NT2/D1 (cell line): Measurements from ENCODE around the gene GPR35.

Source experiments
- DNase-seq: peaks from one replicate; pipeline ENCODE4 v3.0.0-alpha.2; 2011; ENCODE audit warnings: low read depth, low spot score
- H3K27me3 ChIP-seq: 2 replicates; pipeline ENCODE4 v1.6.0; 2011; ENCODE audit warnings: mild to moderate bottlenecking; ENCODE audit not compliant: insufficient read length, insufficient read depth
- H3K36me3 ChIP-seq: 2 replicates; pipeline ENCODE4 v1.6.1; 2011; ENCODE audit warnings: mild to moderate bottlenecking, low read length, mixed read lengths; ENCODE audit not compliant: insufficient read depth, insufficient read length
- H3K4me1 ChIP-seq: 2 replicates; pipeline ENCODE4 v1.5.1; 2011; ENCODE audit not compliant: insufficient read depth, insufficient read length
- H3K4me3 ChIP-seq: 2 replicates; pipeline ENCODE4 v1.5.1; 2011; ENCODE audit warnings: low read depth; ENCODE audit not compliant: insufficient read length
- H3K9ac ChIP-seq: 2 replicates; pipeline ENCODE4 v1.6.0; 2011; ENCODE audit warnings: low read depth; ENCODE audit not compliant: insufficient read length
- H3K9me3 ChIP-seq: 2 replicates; pipeline ENCODE4 v1.5.1; 2011; ENCODE audit warnings: mild to moderate bottlenecking, low read length; ENCODE audit not compliant: insufficient read depth
- SUZ12 ChIP-seq: IDR thresholded peaks from 2 replicates; pipeline ENCODE4 v1.6.1; 2011; ENCODE audit not compliant: insufficient read length, insufficient read depth; ENCODE audit errors: extremely low read depth
- YY1 ChIP-seq: IDR thresholded peaks from 2 replicates; pipeline ENCODE4 v1.6.1; 2011; ENCODE audit not compliant: insufficient read length, insufficient read depth
- ZNF274 ChIP-seq: IDR thresholded peaks from 2 replicates; pipeline ENCODE4 v1.6.1; 2011; ENCODE audit warnings: mild to moderate bottlenecking, low read depth, low read length

Gene GPR35

DNA sequence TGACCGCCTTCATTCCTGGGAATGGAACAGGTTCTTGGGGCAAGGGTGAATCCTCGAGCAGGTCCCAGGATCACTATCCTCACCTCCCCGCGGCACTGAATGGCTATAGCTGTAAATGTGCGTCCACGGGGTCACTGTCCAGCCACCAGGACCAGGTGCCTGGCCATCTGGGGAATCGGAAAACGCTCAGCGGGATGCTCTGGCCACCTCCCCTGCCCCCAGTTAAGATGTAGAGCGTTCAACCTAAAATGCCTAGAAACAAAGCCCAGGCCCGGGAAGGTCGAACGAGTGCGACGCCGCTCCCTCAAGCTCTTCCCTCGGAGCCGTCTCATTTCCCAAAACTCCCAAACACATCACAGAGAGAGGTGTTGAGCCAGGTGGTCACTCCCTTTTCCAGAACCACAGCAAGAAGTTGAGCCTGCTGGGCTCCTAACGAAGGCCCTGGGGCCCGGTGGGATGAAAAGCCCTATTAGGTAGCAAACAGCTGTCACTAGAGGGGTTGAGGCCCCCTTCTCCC lies 39.5 kb upstream of the GPR35 start:
- peaks cover 3% of the 10 kb centered on the region for H3K27me3 ChIP-seq
- no peak for DNase-seq
- H3K9ac ChIP-seq = peak overlapping the region; percentile 97
- TF ChIP-seq YY1 = no peak
- TF ChIP-seq SUZ12 = no peak
- peak overlapping the region; percentile 90 for H3K4me3 ChIP-seq
- peaks cover 35% of the 10 kb centered on the region for H3K36me3 ChIP-seq
- peaks cover 21% of the 10 kb centered on the region for H3K4me1 ChIP-seq
- H3K9me3 ChIP-seq = no peaks in the 10 kb centered on the region

DNA sequence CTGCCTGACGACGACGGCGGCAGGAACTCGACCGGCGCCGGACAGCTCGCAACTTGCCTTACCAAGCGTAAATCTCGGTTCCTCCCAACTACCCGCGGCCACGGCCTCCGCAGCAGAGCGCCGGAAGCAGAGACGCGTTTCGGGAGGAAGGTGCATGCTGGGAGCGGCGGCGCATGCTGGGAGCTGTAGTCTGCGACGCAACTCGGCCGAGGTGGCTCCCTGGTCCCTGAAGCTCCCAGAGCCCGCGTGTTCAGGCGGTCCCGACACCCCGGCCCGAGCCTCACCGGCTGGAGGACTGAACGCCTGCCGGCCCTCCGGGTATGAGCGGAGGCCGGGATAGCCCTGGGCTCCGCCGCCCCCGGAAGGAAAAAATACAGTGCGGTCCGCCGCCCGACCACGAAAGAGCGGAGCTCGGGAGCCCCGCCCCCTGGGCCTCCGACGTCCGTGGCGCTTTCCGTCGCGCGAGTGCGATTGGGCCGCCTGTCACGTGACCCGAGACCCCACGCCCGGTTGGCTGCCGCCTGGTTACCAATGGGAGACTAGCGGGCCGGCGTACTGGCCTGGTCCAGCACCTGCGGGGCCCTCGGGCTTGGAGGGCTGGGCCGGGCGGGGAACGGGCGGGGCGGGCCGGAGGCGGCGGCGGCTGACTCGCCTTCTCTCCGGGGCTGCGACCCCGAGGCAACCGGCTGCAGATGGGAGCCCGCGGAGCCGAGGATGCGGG lies 38.9 kb upstream of the GPR35 start, which contains the start of gene CAPN10:
Gene CAPN10 (plus strand): TSS at position 537 of the 721 bp plus-strand sequence. CDS start 178 bp downstream, at position 715.
- Histone ChIP-seq H3K4me3 (peak within 1 kb of the TSS; percentile 90), H3K4me1 (peaks cover 21% of the 10 kb centered on the region), H3K9me3 (no peaks in the 10 kb centered on the region), H3K36me3 (peaks cover 41% of the 10 kb centered on the region), H3K27me3 (peaks cover 3% of the 10 kb centered on the region), H3K9ac (peak within 1 kb of the TSS; percentile 97)
- DNase-seq = peak; percentile 90
- no peak for TF ChIP-seq YY1

- Histone ChIP-seq H3K9ac (peak overlapping the region; percentile 83), H3K27me3 (peaks cover 3% of the 10 kb centered on the region), H3K36me3 (peaks cover 49% of the 10 kb centered on the region), H3K9me3 (no peaks in the 10 kb centered on the region), H3K4me3 (peak overlapping the region; percentile 90), H3K4me1 (peaks cover 21% of the 10 kb centered on the region)
- TF ChIP-seq ZNF274 (no peak), SUZ12 (no peak), YY1 (no peak)
- DNase-seq = no peak
Measured at GRCh38 chr2:240586919-240587800, 38.1 kb upstream of the GPR35 start.

GRCh38 chr2:240588006-240588655 lies 37.1 kb upstream of the GPR35 start:
- Histone ChIP-seq H3K27me3 (peaks cover 3% of the 10 kb centered on the region), H3K4me3 (peak overlapping the region; percentile 90), H3K4me1 (peaks cover 18% of the 10 kb centered on the region), H3K9ac (peak overlapping the region; percentile 36), H3K9me3 (no peaks in the 10 kb centered on the region), H3K36me3 (peaks cover 55% of the 10 kb centered on the region)
- TF ChIP-seq SUZ12 (no peak), ZNF274 (no peak), YY1 (no peak)
- DNase-seq = no peak

DNA sequence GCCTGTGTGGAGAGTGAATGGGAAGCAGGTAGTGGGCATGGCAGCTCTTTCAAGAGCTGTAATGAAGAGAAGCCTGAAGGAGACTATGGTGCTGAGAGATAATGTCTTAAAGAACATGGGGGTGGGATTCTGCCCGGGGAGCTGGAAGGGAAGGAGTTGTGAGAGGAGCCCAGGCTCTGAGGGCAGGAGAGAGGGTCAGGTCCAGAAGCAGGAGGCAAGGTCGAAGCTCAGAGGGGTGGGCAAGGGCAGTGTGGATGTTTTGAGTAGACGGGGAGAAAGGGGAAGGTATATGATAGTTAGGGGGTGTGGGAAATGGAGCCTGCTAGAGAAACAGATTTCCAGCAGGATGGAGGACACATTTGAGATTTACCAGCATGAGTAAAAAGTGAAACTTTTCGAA lies 36.6 kb upstream of the GPR35 start:
- Histone ChIP-seq H3K4me1 (peaks cover 18% of the 10 kb centered on the region), H3K9me3 (no peaks in the 10 kb centered on the region), H3K4me3 (no peak overlapping the region), H3K36me3 (peaks cover 57% of the 10 kb centered on the region), H3K9ac (peak overlapping the region; percentile 58), H3K27me3 (peaks cover 3% of the 10 kb centered on the region)
- TF ChIP-seq ZNF274 (no peak), YY1 (no peak), SUZ12 (no peak)
- no peak for DNase-seq

DNA sequence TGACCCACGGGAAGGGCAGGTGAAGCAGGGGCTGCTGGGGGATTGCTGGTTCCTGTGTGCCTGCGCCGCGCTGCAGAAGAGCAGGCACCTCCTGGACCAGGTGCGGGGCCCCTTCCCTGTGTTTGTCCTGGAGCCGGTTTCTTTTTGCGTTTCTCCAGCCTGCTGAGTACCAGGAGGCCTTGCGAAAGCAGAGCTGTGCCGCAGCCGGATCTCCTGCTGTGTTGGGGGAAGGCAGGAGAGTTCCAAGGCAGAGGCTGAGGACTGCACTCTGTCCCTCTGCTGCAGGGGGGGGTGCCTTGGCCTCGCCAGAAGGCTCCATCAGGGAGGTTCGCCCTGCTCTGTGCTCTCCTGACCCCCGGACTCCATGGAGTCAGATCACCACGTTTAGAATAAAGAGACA lies 35.9 kb upstream of the GPR35 start:
- peaks cover 58% of the 10 kb centered on the region for H3K36me3 ChIP-seq
- no peak for DNase-seq
- peaks cover 3% of the 10 kb centered on the region for H3K27me3 ChIP-seq
- peaks cover 18% of the 10 kb centered on the region for H3K4me1 ChIP-seq
- peak overlapping the region; percentile 61 for H3K9ac ChIP-seq
- no peak overlapping the region for H3K4me3 ChIP-seq
- TF ChIP-seq SUZ12 (no peak), ZNF274 (no peak)
- no peaks in the 10 kb centered on the region for H3K9me3 ChIP-seq
